ENCODE data around the gene FTO.

FTO gene

GRCh38 chr16:54140788-54141136 lies 436.8 kb downstream of the FTO start:
- no peak for DNase-seq

- DNase-seq, result no peak
These were observed 438.8 kb downstream of the FTO start for GRCh38 chr16:54142787-54143186.

GRCh38 chr16:54143410-54143809 lies 439.5 kb downstream of the FTO start:
- no peak for DNase-seq

- DNase-seq, result no peak
These were observed 440.1 kb downstream of the FTO start for GRCh38 chr16:54143934-54144571.

GRCh38 chr16:54144572-54144947 lies 440.6 kb downstream of the FTO start:
- DNase-seq, result no peak

GRCh38 chr16:54145881-54146280 lies 441.9 kb downstream of the FTO start:
- no peak for DNase-seq

- no peak for DNase-seq
These were observed 445.0 kb downstream of the FTO start for GRCh38 chr16:54148974-54149373.

GRCh38 chr16:54150861-54151260 lies 446.9 kb downstream of the FTO start:
- no peak for DNase-seq

GRCh38 chr16:54152362-54153239 lies 448.6 kb downstream of the FTO start:
- no peak for DNase-seq

GRCh38 chr16:54153240-54153934 lies 449.4 kb downstream of the FTO start:
- no peak for DNase-seq

- no peak for DNase-seq
These were observed 452.4 kb downstream of the FTO start for GRCh38 chr16:54156349-54156748.

- no peak for DNase-seq
These were observed 455.0 kb downstream of the FTO start for GRCh38 chr16:54158986-54159385.

- no peak for DNase-seq
These were observed 455.6 kb downstream of the FTO start for GRCh38 chr16:54159490-54160080.

- no peak for DNase-seq
These were observed 456.4 kb downstream of the FTO start for GRCh38 chr16:54160252-54160860.

- DNase-seq, result no peak
These were observed 457.3 kb downstream of the FTO start for GRCh38 chr16:54160939-54161897.

- no peak for DNase-seq
These were observed 459.4 kb downstream of the FTO start for GRCh38 chr16:54163197-54163843.

GRCh38 chr16:54164789-54165173 lies 460.8 kb downstream of the FTO start:
- DNase-seq, result no peak

- DNase-seq, result no peak
These were observed 461.4 kb downstream of the FTO start for GRCh38 chr16:54165174-54165911.

- DNase-seq, result no peak
These were observed 462.2 kb downstream of the FTO start for GRCh38 chr16:54165912-54166865.

All from NCI-H187 treated with DMSO at 0.1 percent for 48 hours (cell line).